HCT116 (cell line): Measurements from ENCODE around the gene LRRTM4.

ENCODE experiments used
- CEBPB ChIP-seq: IDR thresholded peaks from 2 replicates; pipeline ENCODE4 v1.6.1; 2012; ENCODE audit warnings: low read depth
- CTCF ChIP-seq, 3 experiments: fragments of 200-600 bp in 1 of 3; sonication (generic) in 1 of 3; IDR thresholded peaks in 2 of 3; conservative IDR thresholded peaks in 1 of 3; 2 replicates each; pipeline ENCODE4 v1.5.1; 2012 to 2017; ENCODE audit warnings: low read depth in 2 of 3, low read length in 2 of 3, antibody characterized with exemption in 1 of 3, borderline replicate concordance in 1 of 3, control low read depth in 1 of 3, mild to moderate bottlenecking in 1 of 3, mixed read lengths in 1 of 3, mixed run types in 1 of 3, moderate library complexity in 1 of 3; ENCODE audit not compliant: insufficient read depth in 1 of 3
- EZH2 ChIP-seq: fragments of 200-600 bp; sonication (generic); IDR thresholded peaks from 2 replicates; pipeline ENCODE4 v1.6.1; 2017; ENCODE audit warnings: antibody characterized with exemption, mixed run types
- EZH2phosphoT487 ChIP-seq: fragments of 200-600 bp; IDR thresholded peaks from 2 replicates; pipeline ENCODE4 v1.6.1; 2018; ENCODE audit warnings: antibody characterized with exemption, borderline replicate concordance
- POLR2A ChIP-seq: IDR thresholded peaks from 2 replicates; pipeline ENCODE4 v1.7.0; 2011; ENCODE audit warnings: borderline replicate concordance; ENCODE audit not compliant: insufficient read depth, insufficient read length; ENCODE audit errors: extremely low read depth
- POLR2AphosphoS5 ChIP-seq: IDR thresholded peaks from 2 replicates; pipeline ENCODE4 v1.6.1; 2011; ENCODE audit warnings: mild to moderate bottlenecking, low read depth, low read length, moderate library complexity
- RAD21 ChIP-seq: IDR thresholded peaks from 2 replicates; pipeline ENCODE4 v1.6.1; 2012; ENCODE audit warnings: low read depth, mild to moderate bottlenecking
- SIN3A ChIP-seq: IDR thresholded peaks from 2 replicates; pipeline ENCODE4 v1.6.1; 2012; ENCODE audit warnings: low read depth
- SP1 ChIP-seq: IDR thresholded peaks from 2 replicates; pipeline ENCODE4 v1.6.1; 2012; ENCODE audit warnings: low read depth
- SRF ChIP-seq: IDR thresholded peaks from 2 replicates; pipeline ENCODE4 v1.6.1; 2012; ENCODE audit warnings: low read depth
- TCF7L2 ChIP-seq: IDR thresholded peaks from 2 replicates; pipeline ENCODE4 v1.7.0; 2011; ENCODE audit warnings: borderline replicate concordance, inconsistent platforms; ENCODE audit not compliant: insufficient read depth, insufficient read length; ENCODE audit errors: extremely low read depth
- YY1 ChIP-seq: IDR thresholded peaks from 2 replicates; pipeline ENCODE4 v1.6.1; 2011; ENCODE audit warnings: low read length, low read depth, moderate library complexity, mild to moderate bottlenecking; ENCODE audit not compliant: insufficient replicate concordance; ENCODE audit errors: extremely low read depth
- TF ChIP-seq, protein P1 (sequence below): IDR thresholded peaks from 2 replicates; pipeline ENCODE4 v1.6.1; 2012

DNA sequence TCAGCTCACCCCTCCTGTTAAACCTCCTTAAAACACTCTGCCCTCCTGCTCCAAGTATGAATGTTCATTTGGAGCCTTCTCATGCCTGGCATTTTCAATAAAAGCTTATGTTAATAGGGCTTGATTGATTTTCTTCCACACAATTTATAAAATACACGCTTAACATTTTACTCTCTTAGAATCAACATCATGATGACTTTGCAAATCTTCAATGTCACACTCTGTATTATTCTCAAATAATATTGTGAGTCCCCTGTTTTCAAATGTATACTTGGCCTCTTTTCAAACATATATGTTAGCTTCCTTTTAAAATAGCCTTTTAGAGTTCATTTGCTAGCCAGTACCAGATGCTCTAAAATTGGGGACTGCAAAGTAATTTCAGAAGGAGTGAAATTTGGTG lies 520.3 kb downstream of the LRRTM4 start:
- TF ChIP-seq POLR2A (no peak), CTCF (IDR thresholded peaks at IDR 0.05 in 2 of 3, conservative IDR thresholded peaks at IDR 0.05 in 1 of 3; ENCODE audit: borderline replicate concordance in 1 of 3, insufficient read depth in 1 of 3, low read depth in 2 of 3, low read length in 2 of 3) (no peak), SP1 (no peak), TCF7L2 (no peak), EZH2 (no peak), POLR2AphosphoS5 (no peak), YY1 (no peak), SIN3A (no peak), CEBPB (no peak), SRF (no peak), RAD21 (no peak), EZH2phosphoT487 (no peak)
- TF ChIP-seq, protein P1, sequence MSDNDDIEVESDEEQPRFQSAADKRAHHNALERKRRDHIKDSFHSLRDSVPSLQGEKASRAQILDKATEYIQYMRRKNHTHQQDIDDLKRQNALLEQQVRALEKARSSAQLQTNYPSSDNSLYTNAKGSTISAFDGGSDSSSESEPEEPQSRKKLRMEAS = no peak
